CD4-positive, alpha-beta T cell treated with Interleukin-6 at 100 ng/mL for 8 hours (primary cell): ENCODE results near the gene CCDC68.
"Not testable (repeated sequence)": the region's sequence is repeated elsewhere in the genome, so short reads cannot be mapped to it uniquely, and the experiment has no call there.

Source experiments
- DNase-seq: peaks from one replicate; pipeline ENCODE4 v3.0.0-alpha.2; 2020; ENCODE audit warnings: mixed read lengths, low spot score

Gene CCDC68

GRCh38 chr18:54958704-54959625 is at the start of gene CCDC68:
TSS of gene CCDC68 (minus strand) at chr18:54959461. CDS start at chr18:54942791, 16,670 bp downstream.
- DNase-seq: no peak

GRCh38 chr18:55007602-55008001 is 48.3 kb upstream of the CCDC68 start:
- no peak for DNase-seq

- DNase-seq: no peak
These were observed 44.4 kb upstream of the CCDC68 start for GRCh38 chr18:55003695-55004094.

DNA sequence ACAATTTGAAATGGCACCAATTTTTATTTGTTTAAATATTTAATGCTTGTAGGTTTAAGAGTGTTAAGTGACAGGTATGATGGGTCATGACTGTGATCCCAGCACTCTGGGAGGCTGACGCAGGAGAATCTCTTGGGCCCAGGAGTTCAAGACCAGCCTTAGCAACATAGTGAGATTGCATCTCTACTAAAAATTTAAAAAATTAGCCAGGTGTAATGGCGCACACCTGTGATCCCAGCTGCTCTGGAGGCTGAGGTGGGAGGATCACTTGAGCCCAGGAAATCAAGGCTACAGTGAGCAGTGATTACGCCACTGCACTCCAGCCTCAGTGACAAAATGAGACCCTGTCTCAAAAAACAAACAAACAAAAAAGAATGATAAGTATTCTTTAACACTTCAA is 43.0 kb upstream of the CCDC68 start:
- DNase-seq: no peak

DNA sequence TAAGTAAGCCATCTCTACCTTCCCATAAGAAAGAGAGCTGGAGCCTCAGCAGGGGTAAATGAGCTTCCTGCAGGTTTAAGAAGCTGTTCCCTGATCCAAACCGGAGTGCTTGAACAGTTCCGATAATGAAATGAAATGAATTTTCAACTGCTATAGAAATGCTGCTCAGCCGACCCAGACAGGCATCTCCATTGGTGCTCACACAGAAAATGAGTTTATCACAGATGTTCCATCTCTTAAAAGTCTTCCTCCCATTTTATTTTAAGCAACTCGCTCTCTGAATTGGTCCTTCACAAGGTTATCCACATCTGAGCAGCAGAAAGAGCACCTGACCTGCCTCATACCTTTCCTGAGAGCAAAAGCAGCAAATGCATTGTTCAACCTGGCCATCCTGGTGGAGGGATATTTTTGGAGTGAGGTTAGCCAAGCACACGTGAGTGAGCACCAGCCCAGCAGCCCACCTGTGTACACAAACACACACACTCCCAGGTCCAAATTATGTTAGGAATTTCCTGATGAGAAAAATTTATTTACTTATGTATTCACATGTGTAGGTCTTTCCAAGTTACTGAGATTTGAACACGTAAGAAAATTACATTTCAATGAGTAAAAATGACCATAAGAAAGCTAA is 42.2 kb upstream of the CCDC68 start:
- no peak for DNase-seq

DNA sequence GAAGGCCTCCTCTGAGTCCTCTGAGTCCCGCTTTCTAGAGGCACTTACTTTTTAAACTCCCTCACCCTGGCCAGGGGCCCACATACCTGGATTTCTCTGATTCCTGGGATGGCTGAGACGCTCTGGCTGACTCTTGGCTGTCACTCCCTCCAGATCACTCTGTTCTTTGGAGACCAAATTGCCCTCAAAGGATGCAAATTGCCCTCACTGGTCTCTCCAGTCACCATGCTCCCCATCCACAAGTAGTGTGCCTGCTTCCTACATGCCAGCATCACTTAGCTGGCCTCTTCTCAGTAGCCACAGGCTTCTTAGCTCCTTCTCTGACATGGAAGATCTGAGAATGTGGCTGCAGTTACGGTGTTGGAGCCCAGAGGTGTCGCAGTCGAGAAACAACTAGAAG is 41.3 kb upstream of the CCDC68 start:
- DNase-seq: no peak

GRCh38 chr18:54999016-54999415 is 39.8 kb upstream of the CCDC68 start:
- DNase-seq: no peak

- no peak for DNase-seq
These were observed 36.3 kb upstream of the CCDC68 start for GRCh38 chr18:54995421-54996143.

- DNase-seq: no peak
These were observed 32.7 kb upstream of the CCDC68 start for GRCh38 chr18:54991981-54992380.

- DNase-seq: no peak
These were observed 25.6 kb upstream of the CCDC68 start for GRCh38 chr18:54984908-54985307.

GRCh38 chr18:54983791-54984190 is 24.5 kb upstream of the CCDC68 start:
- no peak for DNase-seq

GRCh38 chr18:54983041-54983686 is 23.9 kb upstream of the CCDC68 start:
- peak; percentile 8 for DNase-seq

DNA sequence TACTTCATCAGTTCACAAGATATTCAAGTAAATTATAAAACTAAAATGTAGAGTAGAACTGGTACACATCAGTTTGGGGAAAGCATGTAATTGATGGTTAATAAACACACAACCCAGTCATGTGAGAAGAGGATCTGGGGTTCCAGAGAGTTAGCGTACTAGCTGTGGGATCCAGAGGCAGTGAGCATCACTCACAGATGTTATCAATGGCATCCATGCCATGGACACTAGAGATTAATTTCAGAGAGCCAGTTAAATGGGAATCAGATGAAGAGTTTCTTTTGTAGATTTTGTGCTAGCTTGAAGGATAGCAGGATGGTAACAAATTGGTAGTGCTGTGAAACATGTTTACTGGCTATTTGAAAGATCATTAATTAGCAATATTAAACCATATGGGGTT is 21.8 kb upstream of the CCDC68 start:
- no peak for DNase-seq

DNA sequence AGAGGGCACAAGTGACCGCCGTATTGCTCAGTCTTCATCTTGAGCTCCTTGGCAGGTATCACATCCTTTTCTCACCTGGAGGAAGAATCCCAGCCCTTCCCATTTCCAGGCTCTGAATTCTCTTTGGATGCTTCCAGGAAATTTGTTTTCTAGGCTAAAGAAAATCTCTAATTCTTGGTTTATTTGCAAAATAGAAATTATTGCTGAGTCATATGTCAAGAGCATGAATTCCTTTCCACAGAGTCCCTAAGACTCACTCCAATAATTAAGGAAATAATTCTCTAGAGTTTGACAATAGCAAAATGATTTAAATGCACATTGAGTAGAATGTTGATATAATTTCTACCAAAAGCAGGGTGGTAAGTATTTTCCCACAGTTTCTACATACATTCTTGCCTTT is 16.3 kb upstream of the CCDC68 start:
- no peak for DNase-seq

GRCh38 chr18:54973046-54973445 is 13.8 kb upstream of the CCDC68 start:
- DNase-seq: no peak

DNA sequence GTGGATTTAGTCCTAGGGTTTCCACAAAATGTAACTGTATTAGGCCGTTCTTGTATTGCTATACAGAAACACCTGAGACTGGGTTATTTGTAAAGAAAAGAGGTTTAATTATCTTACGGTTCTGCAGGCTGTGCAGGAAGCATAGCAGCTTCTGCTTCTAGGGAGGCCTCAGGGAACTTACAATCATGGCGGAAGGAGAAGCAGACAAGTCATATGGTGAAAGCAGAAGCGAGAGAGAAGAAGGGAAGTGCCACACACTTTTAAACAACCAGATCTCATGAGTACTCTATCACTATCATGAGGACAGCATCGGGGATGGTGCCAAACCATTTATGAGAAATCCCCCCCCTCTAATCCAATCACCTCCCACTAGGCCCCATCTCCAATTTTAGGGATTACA is 9.5 kb upstream of the CCDC68 start:
- DNase-seq: no peak

DNA sequence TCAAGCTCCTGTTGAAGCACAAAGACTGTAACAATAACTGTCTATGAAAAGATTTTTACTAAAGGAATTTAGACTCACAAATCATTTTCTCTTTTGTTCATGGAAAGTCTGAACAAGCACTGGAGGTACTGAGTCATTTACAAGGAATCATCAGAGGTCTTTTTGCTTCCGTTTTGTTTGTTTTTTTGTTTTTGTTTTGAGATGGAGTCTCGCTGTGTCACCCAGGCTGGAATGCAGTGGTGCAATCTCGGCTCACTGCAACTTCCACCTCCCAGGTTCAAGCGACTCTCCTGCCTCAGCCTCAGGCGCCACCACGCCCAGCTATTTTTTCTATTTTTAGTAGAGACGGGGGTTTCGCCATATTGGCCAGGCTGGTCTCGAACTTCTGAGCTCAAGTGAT is 9.0 kb upstream of the CCDC68 start:
- not testable (repeated sequence) for DNase-seq

GRCh38 chr18:54967786-54968185 is 8.5 kb upstream of the CCDC68 start:
- no peak for DNase-seq

DNA sequence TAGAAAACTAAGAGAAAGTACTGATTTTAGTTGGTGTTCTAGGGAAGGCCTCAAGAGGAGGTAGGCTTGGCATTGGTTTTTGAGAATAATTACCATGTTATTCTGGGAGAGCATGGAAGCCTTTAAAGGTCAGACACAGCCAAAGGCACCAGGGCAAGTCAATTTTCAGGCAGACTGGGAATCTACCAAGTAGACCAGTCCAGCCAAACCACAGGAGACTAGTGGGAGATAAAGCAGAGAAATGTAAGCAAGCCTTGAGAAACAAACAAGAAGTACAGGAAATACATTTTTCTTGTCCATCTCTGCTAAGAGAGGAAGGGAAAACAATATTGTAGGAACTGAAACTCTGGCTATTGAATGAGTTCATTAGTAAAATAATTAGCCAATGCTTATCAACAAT is 5.5 kb upstream of the CCDC68 start:
- DNase-seq: no peak

- DNase-seq: no peak
These were observed 3.8 kb upstream of the CCDC68 start for GRCh38 chr18:54962919-54963645.

GRCh38 chr18:54961868-54962267 is 2.6 kb upstream of the CCDC68 start:
- no peak for DNase-seq

DNA sequence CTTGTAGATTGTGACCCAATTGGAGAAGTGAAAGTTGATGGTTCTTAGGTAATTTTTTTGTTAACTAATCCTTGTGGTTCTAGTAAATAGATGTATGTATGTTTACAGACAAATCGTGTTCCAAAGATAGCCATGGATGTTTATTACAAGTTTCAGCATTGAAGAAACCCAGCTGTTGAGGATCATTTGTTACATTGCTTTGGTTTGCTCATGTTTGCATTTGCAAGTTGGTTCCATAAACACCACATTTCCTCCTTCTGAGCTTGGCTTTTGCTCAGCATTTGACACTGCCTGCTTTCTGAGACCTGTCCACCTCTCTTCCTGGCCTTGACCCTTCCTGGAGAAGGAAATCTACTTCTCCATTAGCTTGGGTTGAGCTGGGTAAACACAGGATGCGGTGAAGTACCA is 1.8 kb upstream of the CCDC68 start:
- DNase-seq: no peak
